Measurements from ENCODE around the gene DENND1A.

The DENND1A gene

DNA sequence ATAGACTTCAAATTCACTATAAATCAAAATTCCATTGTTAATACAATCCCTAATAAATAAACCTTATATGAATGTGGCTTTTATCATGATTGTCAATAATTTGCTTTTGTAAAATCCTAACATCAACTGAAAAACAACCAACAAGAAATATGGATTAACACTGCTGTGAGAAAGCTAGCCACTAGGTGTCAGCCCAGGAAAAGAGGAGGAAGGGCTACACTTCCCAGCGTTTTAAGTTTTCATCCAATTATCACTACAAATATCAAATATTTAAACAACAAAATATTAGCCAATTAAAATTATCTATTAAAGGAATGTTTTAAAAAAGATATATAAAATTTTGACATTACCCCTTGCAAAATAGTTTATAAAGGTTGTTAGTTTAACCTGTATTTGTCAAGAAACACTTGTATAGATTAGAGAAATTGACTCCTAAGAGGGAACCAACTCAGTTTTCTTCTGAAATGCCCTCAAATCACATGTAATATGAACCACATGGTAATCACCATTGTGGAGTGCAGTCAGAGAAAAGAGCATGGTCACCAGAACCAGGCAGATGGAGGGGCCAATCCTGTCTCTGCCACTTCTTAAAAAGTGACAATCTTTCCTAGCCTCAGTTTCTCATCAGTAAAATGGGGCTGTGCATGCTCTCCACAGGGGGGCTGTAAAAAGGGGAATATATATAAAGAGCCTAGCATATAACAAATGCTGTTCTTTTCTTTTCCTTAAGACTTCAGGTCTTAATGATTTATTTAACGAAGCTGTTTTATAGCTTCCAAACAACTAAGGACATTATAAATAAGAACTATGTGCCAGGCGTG lies 385.7 kb downstream of the DENND1A start:
- in situ Hi-C loops (cut with MboI; ENCODE audit: low sequenced_read_pairs, unreplicated experiment), result loop anchor here (25.0 kb wide), 1 partner anchor 468 kb away; the partner anchor contains the start of gene LHX2
- peak; percentile 59 for DNase-seq (ENCODE audit: low spot score)
- TF ChIP-seq, protein P1, sequence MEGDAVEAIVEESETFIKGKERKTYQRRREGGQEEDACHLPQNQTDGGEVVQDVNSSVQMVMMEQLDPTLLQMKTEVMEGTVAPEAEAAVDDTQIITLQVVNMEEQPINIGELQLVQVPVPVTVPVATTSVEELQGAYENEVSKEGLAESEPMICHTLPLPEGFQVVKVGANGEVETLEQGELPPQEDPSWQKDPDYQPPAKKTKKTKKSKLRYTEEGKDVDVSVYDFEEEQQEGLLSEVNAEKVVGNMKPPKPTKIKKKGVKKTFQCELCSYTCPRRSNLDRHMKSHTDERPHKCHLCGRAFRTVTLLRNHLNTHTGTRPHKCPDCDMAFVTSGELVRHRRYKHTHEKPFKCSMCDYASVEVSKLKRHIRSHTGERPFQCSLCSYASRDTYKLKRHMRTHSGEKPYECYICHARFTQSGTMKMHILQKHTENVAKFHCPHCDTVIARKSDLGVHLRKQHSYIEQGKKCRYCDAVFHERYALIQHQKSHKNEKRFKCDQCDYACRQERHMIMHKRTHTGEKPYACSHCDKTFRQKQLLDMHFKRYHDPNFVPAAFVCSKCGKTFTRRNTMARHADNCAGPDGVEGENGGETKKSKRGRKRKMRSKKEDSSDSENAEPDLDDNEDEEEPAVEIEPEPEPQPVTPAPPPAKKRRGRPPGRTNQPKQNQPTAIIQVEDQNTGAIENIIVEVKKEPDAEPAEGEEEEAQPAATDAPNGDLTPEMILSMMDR (IDR thresholded peaks at IDR 0.05; ENCODE audit: borderline replicate concordance, control extremely low read depth, extremely low read depth, insufficient read depth, missing control alignments), result peak; percentile 63

DNA sequence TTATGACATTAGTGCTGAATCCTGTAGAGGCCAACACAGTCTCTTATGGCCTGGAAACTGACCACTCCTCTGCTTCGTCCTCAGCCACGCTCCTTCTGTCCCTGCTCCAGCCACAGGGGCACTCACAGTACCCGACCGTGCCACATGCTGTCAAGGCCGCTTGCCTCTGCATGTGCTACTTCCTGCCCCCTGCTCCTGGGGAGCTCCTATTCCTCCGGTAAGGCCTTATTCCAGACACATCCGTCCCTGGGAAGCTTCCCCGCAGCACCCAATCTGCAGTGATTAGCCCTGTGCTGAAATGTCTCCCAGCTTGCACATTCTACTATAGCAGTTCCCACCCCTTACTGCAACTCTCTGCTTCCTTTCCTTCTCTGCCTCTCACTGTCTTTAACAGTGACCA lies 386.4 kb downstream of the DENND1A start:
- TF ChIP-seq, protein P1 (IDR thresholded peaks at IDR 0.05; ENCODE audit: borderline replicate concordance, control extremely low read depth, extremely low read depth, insufficient read depth, missing control alignments), result no peak
- no peak for DNase-seq (ENCODE audit: low spot score)
- in situ Hi-C loops (cut with MboI; ENCODE audit: low sequenced_read_pairs, unreplicated experiment), result loop anchor here (25.0 kb wide), 1 partner anchor 469 kb away; the partner anchor contains the start of gene LHX2

DNA sequence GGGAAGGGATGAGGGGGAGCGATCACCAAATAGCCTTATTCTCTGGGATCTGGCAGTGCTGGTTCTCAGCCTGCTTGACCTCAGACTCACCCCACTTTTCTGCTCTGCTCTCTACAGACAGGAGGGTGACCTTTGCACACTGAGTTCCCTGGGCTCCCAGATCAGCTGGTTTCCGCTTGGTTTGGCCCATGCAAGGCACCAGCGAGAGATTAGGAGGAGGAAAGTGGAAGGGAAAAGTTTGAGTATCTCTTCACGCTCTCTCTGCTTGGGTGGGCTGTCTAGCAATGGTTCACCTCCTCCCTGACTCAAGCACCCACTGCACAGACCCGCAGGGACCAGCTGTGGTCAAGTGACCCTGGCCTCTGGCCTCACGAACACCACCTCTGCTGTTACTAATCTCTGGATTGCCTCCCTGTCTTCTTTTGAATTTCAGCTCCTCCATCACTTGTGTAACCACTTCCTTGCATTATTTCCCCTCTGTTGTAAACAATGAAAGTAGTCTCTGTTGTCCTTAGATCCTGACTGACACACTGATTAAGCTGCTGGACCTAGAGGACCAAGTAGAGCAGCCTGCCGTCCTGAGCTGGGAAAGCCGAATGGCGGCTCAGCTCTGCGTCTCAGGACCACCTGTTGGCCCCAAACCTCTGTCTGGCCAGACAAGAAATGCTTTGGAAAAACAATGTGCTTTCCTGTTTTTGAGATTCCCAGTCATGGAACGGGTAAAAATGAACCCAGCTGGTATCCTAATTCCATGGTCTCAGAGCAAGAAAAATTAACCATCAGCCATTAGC lies 387.3 kb downstream of the DENND1A start:
- TF ChIP-seq, protein P1 (IDR thresholded peaks at IDR 0.05; ENCODE audit: borderline replicate concordance, control extremely low read depth, extremely low read depth, insufficient read depth, missing control alignments), result no peak
- DNase-seq (ENCODE audit: low spot score), result no peak
- in situ Hi-C loops (cut with MboI; ENCODE audit: low sequenced_read_pairs, unreplicated experiment), result loop anchor here (25.0 kb wide), 1 partner anchor 470 kb away; the partner anchor contains the start of gene LHX2

DNA sequence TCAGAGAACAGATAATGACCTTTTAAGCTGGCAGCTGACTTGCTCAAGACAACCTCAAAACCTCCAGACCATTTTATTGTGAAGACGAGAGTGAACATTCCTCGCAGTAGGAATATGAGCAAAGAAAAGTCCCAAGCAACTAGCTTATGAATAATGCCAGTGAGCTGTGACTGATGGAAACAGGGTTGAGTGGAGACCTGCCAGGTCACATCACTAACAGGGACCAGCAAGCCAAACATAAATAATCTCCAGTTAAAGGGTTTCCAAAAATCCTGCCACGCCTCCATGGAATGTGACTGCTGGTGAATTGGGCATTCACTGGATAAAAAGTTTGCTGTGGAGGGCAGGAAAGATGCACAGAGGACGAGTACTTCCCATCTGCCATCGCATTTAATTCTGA lies 388.5 kb downstream of the DENND1A start:
- in situ Hi-C loops (cut with MboI; ENCODE audit: low sequenced_read_pairs, unreplicated experiment), result loop anchor here (25.0 kb wide), 1 partner anchor 471 kb away; the partner anchor contains the start of gene LHX2
- DNase-seq (ENCODE audit: low spot score), result no peak
- TF ChIP-seq, protein P1 (IDR thresholded peaks at IDR 0.05; ENCODE audit: borderline replicate concordance, control extremely low read depth, extremely low read depth, insufficient read depth, missing control alignments), result no peak

DNA sequence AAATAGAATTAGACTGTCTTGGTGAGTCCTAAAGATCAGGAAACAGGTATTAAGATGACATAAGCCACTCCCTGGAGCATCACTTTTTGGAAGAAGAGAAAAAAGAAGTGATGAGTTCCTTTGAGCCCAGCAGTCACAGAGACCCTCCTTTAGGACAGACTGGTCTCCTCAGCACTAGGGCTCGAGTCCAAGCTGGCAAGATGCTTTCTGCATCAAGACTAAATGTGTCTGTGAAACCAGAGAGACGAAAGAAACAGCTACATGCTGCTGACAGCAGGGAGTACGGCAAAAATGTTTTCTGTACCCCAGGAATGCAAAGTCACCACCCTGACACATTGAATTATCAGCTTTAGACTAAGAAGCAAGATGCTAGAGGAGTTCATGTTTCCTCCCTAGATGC lies 389.5 kb downstream of the DENND1A start:
- DNase-seq (ENCODE audit: low spot score), result no peak
- TF ChIP-seq, protein P1 (IDR thresholded peaks at IDR 0.05; ENCODE audit: borderline replicate concordance, control extremely low read depth, extremely low read depth, insufficient read depth, missing control alignments), result no peak
- in situ Hi-C loops (cut with MboI; ENCODE audit: low sequenced_read_pairs, unreplicated experiment), result loop anchor here (25.0 kb wide), 1 partner anchor 472 kb away; the partner anchor contains the start of gene LHX2

DNA sequence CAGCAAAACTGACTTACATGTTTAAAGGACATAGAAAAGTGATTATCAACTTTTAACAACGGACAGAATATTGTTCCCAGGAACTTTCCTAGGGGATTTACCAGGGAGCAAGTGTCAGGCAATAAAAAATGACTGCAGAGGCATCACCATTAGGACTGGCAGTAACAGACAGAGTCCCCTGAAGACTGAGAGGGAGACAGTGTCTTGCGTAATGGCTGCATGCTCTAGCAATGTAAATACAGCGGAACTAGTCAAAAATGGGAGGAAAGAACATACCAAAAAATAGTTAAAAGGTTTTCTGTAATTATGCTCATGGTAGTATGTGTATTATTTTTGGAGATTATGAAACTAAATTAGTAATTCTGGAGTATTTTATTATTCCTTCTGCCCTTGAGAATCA lies 392.1 kb downstream of the DENND1A start:
- in situ Hi-C loops (cut with MboI; ENCODE audit: low sequenced_read_pairs, unreplicated experiment), result loop anchor here (25.0 kb wide), 1 partner anchor 474 kb away; the partner anchor contains the start of gene LHX2
- TF ChIP-seq, protein P1 (IDR thresholded peaks at IDR 0.05; ENCODE audit: borderline replicate concordance, control extremely low read depth, extremely low read depth, insufficient read depth, missing control alignments), result no peak
- DNase-seq (ENCODE audit: low spot score), result no peak
